GM18951 (cell line): ENCODE measurements around the gene PI16.

Experiments used
- POLR2A ChIP-seq: IDR thresholded peaks from 4 replicates; pipeline ENCODE4 v1.6.1; 2011; ENCODE audit warnings: mild to moderate bottlenecking; ENCODE audit not compliant: insufficient read length, insufficient read depth; ENCODE audit errors: extremely low read depth
- in situ Hi-C: fragments of 300-500 bp; cut with MboI; formaldehyde crosslinking; loops from one replicate; pipeline ENCODE4 v1.12.0; 2022; ENCODE audit warnings: low sequenced_read_pairs, mixed read lengths, inconsistent platforms; ENCODE audit not compliant: unreplicated experiment

The PI16 gene

DNA sequence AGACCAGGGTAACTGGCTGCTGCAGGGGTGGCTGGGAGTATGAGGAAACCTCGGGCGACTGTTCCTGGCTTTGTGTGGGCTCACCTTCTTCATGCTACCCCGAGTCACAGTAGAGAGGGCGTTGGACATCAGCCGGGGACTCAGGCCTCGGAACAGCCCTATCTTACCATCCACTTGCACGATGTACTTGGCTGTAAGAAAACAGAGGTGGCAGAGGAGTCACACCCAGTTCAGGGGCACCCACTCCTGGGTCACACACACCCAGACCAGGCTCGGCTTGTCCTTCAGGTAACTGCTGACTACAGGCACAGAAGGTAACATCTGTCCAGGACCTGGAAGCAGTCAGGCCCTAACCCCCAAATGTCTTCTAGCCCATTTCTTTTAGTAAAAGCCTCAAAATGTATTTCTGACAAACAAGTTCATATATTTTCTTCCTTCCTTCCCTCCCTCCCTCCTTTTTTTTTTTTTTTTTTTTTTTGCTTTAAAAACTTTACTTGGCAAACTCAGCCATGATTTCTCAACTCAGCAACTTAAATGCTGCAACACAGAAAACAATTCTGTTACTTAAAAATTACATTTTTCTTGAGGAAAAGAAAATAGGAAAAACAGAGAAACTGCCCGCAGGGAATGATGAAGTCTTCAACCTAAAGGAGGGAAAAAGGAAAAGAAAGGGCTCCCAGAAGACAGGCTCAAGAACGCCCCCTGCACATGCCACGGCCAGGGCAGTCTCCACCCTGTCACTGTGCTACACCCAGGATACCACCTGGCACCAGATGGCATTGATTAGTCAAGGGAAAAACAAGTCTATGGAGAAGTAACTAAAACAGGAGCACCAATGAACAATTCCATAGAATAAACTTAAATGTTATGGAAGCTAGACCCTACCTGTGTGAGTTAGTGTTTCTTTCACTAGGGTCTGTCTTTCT is 24.1 kb downstream of the PI16 start:
- in situ Hi-C loops: loop anchor here (25.0 kb wide), 1 partner anchor 366 kb away; no protein-coding TSS in a partner anchor
- no peak for TF ChIP-seq POLR2A

DNA sequence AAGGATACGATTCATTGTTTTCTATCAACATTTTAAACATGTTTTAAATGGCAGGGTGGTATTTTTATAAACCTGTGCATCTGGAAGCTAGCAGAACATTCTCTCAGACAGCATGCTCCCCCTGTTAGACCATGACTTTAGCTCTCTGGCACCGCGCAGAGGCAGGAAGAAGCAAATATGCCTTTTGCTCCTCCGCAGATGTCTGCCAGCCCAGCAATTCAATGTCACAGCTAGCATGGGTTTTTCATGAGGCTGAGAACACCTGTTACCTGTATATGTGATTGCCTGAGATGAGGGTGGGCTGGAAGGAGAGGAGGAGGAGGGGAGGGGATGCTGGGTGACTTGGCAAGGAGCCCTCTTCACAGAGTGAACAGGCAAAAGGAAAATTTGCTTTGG is 24.8 kb downstream of the PI16 start:
- in situ Hi-C loops: loop anchor here (25.0 kb wide), 1 partner anchor 367 kb away; no protein-coding TSS in a partner anchor

DNA sequence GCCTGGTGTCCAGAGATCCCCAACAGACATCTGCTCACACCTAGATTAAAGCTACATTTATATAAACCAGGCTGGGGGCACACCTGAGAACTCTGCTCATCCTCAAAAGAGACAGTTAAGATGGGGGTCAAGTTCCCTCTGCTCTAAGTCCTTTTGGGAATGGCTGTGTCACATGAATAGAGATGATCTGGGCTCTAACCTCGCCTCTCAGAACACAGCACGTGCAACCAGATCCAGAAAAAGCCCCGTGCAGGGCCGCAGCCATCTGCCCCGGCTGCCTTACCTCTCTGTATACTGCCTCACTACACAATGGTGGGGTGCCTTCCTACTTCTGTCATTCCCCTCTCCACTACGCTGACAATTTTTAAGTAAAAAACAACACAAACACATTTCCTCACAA is 25.6 kb downstream of the PI16 start:
- in situ Hi-C loops: loop anchor here (25.0 kb wide), 1 partner anchor 368 kb away; no protein-coding TSS in a partner anchor
- no peak for TF ChIP-seq POLR2A

More for the DNA sequence above, 24.8 kb downstream of the PI16 start:
- TF ChIP-seq POLR2A: no peak

DNA sequence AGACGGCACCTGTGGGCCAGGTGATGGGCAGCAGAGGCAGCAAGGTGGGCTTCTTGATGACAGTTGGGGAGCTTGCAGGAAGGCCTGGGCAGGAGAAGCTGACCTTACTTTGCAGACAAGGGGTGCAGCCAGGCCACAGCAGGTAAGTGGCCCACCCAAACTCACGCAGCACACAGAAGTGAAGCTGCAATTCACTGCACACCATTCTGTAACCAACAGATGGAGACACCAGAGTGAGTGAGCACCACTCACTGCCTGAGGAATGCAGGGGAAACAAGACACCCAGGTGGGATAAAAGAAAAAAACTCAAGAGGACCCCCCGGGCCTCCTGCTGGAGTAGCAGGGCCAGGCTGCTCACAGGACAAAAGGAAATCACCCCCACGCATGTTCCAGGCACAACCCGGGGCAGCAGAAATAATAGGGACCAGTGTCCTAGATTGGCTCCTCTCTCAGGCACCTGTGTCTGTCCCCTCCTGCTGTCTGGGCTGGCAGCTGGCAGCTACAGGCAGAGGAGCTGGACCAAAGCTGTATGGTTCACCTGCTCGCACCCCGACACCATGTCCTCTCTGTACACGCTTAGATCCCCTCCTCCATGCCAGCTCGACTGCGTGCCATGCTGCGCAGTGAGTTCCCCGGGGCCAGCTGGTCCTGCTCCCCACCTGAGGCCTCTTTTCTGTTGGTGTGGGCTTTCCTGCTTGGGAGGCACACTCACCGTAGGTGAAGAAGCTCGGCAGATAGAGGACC is 26.5 kb downstream of the PI16 start:
- in situ Hi-C loops: loop anchor here (25.0 kb wide), 1 partner anchor 369 kb away; no protein-coding TSS in a partner anchor
- no peak for TF ChIP-seq POLR2A

DNA sequence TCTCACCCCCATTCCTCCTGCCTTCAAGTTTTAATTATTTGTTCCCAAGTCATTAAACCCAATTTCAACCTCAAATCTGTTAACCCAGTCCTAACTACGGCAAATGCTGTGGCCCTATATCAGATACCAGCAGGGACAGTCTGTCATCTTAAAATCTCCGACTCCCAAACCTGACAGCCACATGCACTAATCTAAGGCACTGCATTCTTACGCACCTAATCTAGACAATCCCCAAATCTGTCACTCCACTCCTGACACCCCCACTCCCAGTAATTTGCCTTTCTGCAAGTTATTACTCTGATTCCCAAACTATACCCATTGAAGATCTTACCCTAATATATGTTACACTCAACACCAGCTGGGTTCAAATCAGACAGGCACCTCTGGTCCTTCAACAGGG is 29.0 kb downstream of the PI16 start:
- no peak for TF ChIP-seq POLR2A
- in situ Hi-C loops: loop anchor here (25.0 kb wide), 1 partner anchor 371 kb away; no protein-coding TSS in a partner anchor

DNA sequence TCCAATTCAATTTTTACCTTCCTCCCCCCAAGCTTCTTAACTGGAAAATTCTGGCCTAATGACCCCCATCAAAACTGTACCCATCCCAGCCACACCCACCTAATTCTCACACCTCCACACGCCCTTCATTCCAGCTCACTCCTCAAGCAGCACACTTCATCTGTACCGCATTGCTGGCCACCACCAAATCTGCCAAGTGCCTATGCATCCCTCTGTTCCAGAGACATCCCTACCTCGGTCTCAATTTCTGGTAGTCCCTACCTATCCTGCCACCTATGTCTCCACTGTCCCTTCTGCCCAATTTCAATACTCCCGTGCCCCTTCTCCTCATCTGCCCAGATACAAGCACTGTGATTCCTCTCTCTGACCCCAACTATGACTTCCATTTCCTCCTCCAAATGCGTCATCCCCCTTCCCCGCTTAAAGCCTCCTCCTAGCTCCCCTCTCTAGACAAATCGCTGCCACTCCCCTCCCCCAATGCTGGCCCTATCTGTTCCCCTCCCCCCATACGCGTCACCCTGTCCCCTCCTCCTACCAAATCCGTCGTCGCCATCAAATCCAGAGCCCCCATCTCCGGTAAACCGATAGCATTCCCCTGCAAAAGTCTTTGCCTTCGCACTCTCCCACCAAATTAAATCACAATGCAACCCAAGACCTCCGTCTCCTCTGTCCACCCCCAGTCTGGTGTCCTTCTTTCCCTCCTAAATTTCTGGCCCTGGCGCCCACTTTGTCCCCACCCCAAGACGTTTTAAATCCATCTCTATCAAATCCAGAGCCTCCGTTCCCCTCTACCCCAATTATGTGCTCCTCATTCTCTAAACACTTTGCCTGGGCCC is 30.3 kb downstream of the PI16 start:
- TF ChIP-seq POLR2A: no peak
- in situ Hi-C loops: loop anchor here (25.0 kb wide), 1 partner anchor 372 kb away; no protein-coding TSS in a partner anchor

DNA sequence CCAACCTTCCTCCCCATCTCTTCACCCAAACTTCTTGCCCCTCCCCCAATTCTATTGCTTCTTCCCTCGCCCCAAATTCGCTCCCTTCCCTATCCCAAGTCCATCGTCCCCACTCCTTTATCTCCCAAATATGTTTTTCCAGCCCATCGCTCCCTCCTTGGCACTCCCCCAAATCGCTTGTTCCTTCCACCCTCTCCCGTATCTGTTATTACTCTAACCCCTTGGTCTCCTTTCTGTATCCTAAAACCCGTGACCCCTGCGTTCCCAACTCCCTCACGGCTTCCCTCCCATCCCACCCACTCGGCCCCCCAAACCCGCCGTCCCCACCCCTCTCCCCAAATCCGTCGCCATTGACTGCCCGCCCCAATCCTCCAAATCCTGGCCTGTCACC is 30.9 kb downstream of the PI16 start:
- in situ Hi-C loops: loop anchor here (25.0 kb wide), 1 partner anchor 373 kb away; no protein-coding TSS in a partner anchor

DNA sequence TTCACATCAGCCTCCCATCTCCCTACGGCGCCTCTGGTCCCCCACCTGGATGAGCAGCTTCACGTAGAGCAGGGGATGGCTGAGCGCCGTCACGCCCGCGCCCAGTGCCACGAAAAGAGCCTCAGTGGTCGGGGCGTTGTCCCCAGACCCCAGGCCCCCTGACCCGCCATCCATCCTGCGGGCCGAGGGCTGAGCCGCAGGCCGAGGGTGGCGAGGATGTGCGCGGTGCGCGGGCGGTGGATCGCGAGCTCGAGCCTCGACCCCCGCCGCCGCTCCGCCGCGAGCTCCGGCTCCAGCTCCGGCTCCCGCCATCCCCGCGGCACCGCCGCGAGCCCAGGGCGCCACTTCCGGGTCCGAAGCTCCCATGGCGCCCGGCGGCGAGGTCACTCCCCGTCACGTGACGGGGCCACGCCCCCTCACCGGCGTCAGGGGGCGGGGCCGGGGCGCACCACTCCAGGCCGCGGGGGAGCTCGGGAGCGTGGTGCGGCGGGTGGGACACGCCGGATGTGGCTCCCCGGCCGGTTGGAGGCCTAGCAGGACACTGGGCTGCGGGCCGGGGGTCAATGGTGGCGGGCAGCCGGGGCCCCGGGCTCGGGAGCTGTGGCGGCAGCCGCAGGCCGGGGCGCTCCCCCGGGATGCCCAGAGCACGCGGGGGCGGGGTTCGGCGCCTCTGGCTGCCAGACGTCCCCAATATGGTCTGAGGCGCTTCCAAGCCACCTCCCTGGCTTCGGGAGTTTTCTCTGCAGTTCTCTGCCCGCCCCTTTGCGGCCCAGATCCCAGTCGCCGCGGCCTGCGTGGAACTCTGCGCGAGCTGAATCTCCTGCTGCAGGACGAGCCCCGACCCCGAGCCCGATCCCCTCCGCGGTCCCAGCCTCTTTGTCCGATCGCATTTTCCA is 31.5 kb downstream of the PI16 start, which contains the start of gene MTCH1:
Gene MTCH1, minus strand, starts transcription at position 389 of the 896 bp plus-strand sequence. Its CDS starts 23 bp downstream, at position 366.
- in situ Hi-C loops: loop anchor here (25.0 kb wide), 1 partner anchor 374 kb away; no protein-coding TSS in a partner anchor
- peak; percentile 99 for TF ChIP-seq POLR2A

More for the DNA sequence above, 30.9 kb downstream of the PI16 start:
- no peak for TF ChIP-seq POLR2A

DNA sequence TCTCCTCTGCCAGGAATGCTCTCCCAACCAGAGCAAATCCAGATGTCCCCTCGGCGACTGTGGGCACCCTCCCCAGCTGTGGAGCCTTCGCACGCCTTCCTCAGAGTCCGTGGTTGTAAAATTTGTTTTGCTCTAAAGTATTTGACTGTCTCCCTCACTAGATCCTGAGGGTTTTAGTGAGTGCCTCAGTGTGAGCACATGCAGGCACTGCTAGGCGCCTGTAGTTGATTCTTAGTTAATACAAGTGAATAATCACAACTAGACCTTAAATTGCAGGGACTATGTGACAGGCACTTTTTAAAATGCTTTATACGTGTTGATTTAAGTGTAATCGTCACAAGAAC is 32.1 kb downstream of the PI16 start:
- in situ Hi-C loops: loop anchor here (25.0 kb wide), 1 partner anchor 374 kb away; no protein-coding TSS in a partner anchor

DNA sequence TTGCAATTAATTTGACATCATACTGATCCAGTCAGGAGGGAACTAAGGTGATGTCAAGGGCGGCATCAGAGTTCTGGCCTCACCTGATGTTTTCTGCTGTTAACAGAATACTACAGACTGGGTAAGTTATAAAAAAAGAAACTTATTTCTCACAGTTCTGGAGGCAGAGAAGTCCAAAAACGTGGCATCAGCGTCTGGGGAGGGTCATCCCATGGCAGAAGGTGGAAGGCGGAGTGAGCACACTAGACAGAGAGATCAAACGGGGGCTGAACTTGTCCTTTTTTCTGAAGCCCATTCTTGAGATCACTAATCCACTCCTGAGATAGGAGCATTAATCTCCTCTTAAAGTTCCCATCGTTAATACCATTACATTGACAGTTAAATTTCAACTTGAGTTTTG is 34.7 kb downstream of the PI16 start:
- no peak for TF ChIP-seq POLR2A
- in situ Hi-C loops: loop anchor here (25.0 kb wide), 1 partner anchor 377 kb away; no protein-coding TSS in a partner anchor

More for the DNA sequence above, 32.1 kb downstream of the PI16 start:
- no peak for TF ChIP-seq POLR2A

DNA sequence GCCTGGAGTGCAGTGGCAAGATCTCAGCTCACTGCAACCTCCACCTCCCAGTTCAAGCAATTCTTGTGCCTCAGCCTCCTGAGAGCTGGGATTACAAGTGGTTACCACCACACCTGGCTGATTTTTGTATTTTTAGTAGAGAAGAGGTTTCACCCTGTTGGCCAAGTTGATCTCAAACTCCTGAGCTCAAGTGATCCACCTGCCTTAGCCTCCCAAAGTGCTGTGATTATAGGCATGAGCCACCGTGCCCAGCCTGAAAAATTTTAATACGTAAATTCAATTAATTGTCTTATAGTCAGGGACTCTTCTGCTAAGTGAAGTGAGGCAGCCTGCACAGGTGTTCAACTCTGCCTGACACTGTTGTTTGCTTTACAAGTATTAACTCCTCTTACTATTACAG is 35.9 kb downstream of the PI16 start:
- in situ Hi-C loops: loop anchor here (25.0 kb wide), 1 partner anchor 378 kb away; no protein-coding TSS in a partner anchor
